HepG2 (cell line): ENCODE data around the gene RPS17. TPM values are rescaled to one million over a fixed set of nuclear protein-coding genes. Genes with fewer than 3 reads are reported as not detected.

Experiments
- ATF1 ChIP-seq: IDR thresholded peaks from 2 replicates; pipeline ENCODE4 v1.6.1; 2016; ENCODE audit warnings: mild to moderate bottlenecking, control low read depth
- BCLAF1 ChIP-seq: fragments of 450-650 bp; IDR thresholded peaks from 2 replicates; pipeline ENCODE4 v1.6.1; 2017; ENCODE audit warnings: mild to moderate bottlenecking
- CHCHD3 ChIP-seq: sonication (generic); formaldehyde crosslinking; IDR thresholded peaks from 2 replicates; pipeline ENCODE4 v1.8.0; 2022; ENCODE audit warnings: mild to moderate bottlenecking, missing genetic modification reagents, moderate library complexity
- ETV5 ChIP-seq: IDR thresholded peaks from 2 replicates; pipeline ENCODE4 v1.6.1; 2018; ENCODE audit warnings: missing biosample characterization, missing genetic modification reagents, inconsistent platforms, borderline replicate concordance
- FOXA1 ChIP-seq, 2 experiments: fragments of 450-650 bp in 1 of 2; sonication (generic) in 1 of 2; formaldehyde crosslinking in 1 of 2; IDR thresholded peaks; 2 replicates each; pipeline versions ENCODE4 v1.4.0 to v1.6.1; 2016 to 2020; ENCODE audit warnings: missing genetic modification reagents in 1 of 2
- MED1 ChIP-seq: sonication (generic); formaldehyde crosslinking; IDR thresholded peaks from 2 replicates; pipeline ENCODE4 v1.4.0; 2020; ENCODE audit warnings: missing genetic modification reagents
- NFE2 ChIP-seq: sonication (generic); formaldehyde crosslinking; IDR thresholded peaks from 2 replicates; pipeline ENCODE4 v1.4.0; 2020; ENCODE audit warnings: missing genetic modification reagents
- PITX1 ChIP-seq: sonication (generic); formaldehyde crosslinking; IDR thresholded peaks from 2 replicates; pipeline ENCODE4 v1.5.1; 2020; ENCODE audit warnings: mild to moderate bottlenecking, missing genetic modification reagents
- SETDB1 ChIP-seq: sonication (generic); formaldehyde crosslinking; IDR thresholded peaks from 2 replicates; pipeline ENCODE4 v1.5.1; 2020; ENCODE audit warnings: missing genetic modification reagents, mild to moderate bottlenecking, borderline replicate concordance
- SMAD9 ChIP-seq: sonication (generic); formaldehyde crosslinking; IDR thresholded peaks from 2 replicates; pipeline ENCODE4 v1.5.1; 2020; ENCODE audit warnings: mild to moderate bottlenecking, missing genetic modification reagents
- SRF ChIP-seq: IDR thresholded peaks from 2 replicates; pipeline ENCODE4 v1.6.1; 2011; ENCODE audit warnings: mild to moderate bottlenecking, low read depth, low read length, moderate library complexity
- SRSF9 ChIP-seq: fragments of 200-400 bp; formaldehyde crosslinking; IDR thresholded peaks from 2 replicates; pipeline ENCODE4 v1.6.1; 2018; ENCODE audit warnings: borderline replicate concordance, mild to moderate bottlenecking, low read depth, low read length; ENCODE audit not compliant: insufficient read depth, poor library complexity, severe bottlenecking
- TRIM24 ChIP-seq: sonication (generic); formaldehyde crosslinking; IDR thresholded peaks from 2 replicates; pipeline ENCODE4 v1.8.0; 2022; ENCODE audit warnings: mild to moderate bottlenecking, missing genetic modification reagents
- ZBED4 ChIP-seq: sonication (generic); formaldehyde crosslinking; IDR thresholded peaks from 2 replicates; pipeline ENCODE4 v1.4.0; 2020; ENCODE audit warnings: missing genetic modification reagents, borderline replicate concordance
- ZFP91 ChIP-seq: sonication (generic); formaldehyde crosslinking; IDR thresholded peaks from 2 replicates; pipeline ENCODE4 v1.9.0; 2022; ENCODE audit warnings: missing genetic modification reagents, mild to moderate bottlenecking, borderline replicate concordance
- ZNF143 ChIP-seq: sonication (generic); formaldehyde crosslinking; IDR thresholded peaks from 2 replicates; pipeline ENCODE4 v1.4.0; 2020; ENCODE audit warnings: missing genetic modification reagents
- ZNF567 ChIP-seq: sonication (generic); formaldehyde crosslinking; IDR thresholded peaks from 2 replicates; pipeline ENCODE4 v1.8.1; 2023; ENCODE audit warnings: mild to moderate bottlenecking, missing genetic modification reagents, borderline replicate concordance
- ZNF589 ChIP-seq: sonication (generic); formaldehyde crosslinking; conservative IDR thresholded peaks from 2 replicates; pipeline ENCODE4 v1.8.0; 2022; ENCODE audit warnings: mild to moderate bottlenecking, moderate library complexity, missing genetic modification reagents
- ZNF713 ChIP-seq: sonication (generic); formaldehyde crosslinking; IDR thresholded peaks from 2 replicates; pipeline ENCODE4 v1.4.0; 2020; ENCODE audit warnings: mild to moderate bottlenecking, missing genetic modification reagents
- ZNF878 ChIP-seq: sonication (generic); formaldehyde crosslinking; IDR thresholded peaks from 2 replicates; pipeline ENCODE4 v1.8.1; 2023; ENCODE audit warnings: mild to moderate bottlenecking, missing genetic modification reagents, moderate library complexity
- polyA plus RNA-seq, 8 experiments: library from polyadenylated mRNA; depleted of rRNA in 3 of 8; stranded (reverse) in 7 of 8; unstranded in 1 of 8; fragments of >200 nt; fragmentation: Illumina TruSeq in 4 of 8; extraction: Trizol in 4 of 8; gene quantifications; 2 replicates each; pipeline versions ENCODE4 v1.2.1 to v1.2.3, GENCODE V29; 2011 to 2016; ENCODE audit warnings: low read depth in 4 of 8, missing spikeins in 1 of 8, mixed read lengths in 1 of 8; ENCODE audit not compliant: insufficient read depth in 1 of 8
- total RNA-seq, 5 experiments: library from RNA; depleted of rRNA; stranded (reverse); fragments of >200 nt; fragmentation: Illumina TruSeq; extraction: Trizol; gene quantifications; 2 replicates each; pipeline ENCODE4 v1.2.3, GENCODE V29; 2016; ENCODE audit warnings: low read depth in 1 of 5

The RPS17 gene
- total and polyA plus RNA-seq, 2 of the 13 experiments (the other 11 are each of a cell fraction or from before 2014, with no cell fraction given): 2,570 to 5,021 TPM

GRCh38 chr15:82540055-82540983 is at the start of gene RPS17 (continued):
- TF ChIP-seq ZFP91 (CRISPR knock-in tag) (peak; percentile 90; the same call in 1 of the 2 replicates), ZNF567 (CRISPR knock-in tag) (no peak), SRF (peak; percentile 15; the same call in 1 of the 2 replicates), ZNF143 (CRISPR knock-in tag) (peak; percentile 62; the same call in 1 of the 2 replicates), ZBED4 (CRISPR knock-in tag) (0 out of 2 replicates have a peak, but pooled peaks have one; percentile 38), SETDB1 (CRISPR knock-in tag) (no peak), SMAD9 (CRISPR knock-in tag) (peak; percentile 44; the same call in 1 of the 2 replicates), PITX1 (peak; percentile 77), CHCHD3 (no peak), TRIM24 (CRISPR knock-in tag) (no peak), ZNF713 (CRISPR knock-in tag) (no peak), FOXA1 (IDR thresholded peaks at IDR 0.05) (no peak), FOXA1 (CRISPR knock-in tag; IDR thresholded peaks at IDR 0.05) (no peak), ZNF878 (CRISPR knock-in tag) (peak; percentile 87; the same call in 1 of the 2 replicates), ZNF589 (CRISPR knock-in tag) (peak; percentile 59), MED1 (CRISPR knock-in tag) (peak; percentile 89), NFE2 (CRISPR knock-in tag) (no peak), ETV5 (peak; percentile 86), ATF1 (CRISPR knock-in tag) (0 out of 2 replicates have a peak, but pooled peaks have one; percentile 15), SRSF9 (no peak), BCLAF1 (no peak)
